Tongue (tissue), 2 donors: ENCODE data around the gene ITSN1. TPM values are rescaled to one million over a fixed set of nuclear protein-coding genes. Genes with fewer than 3 reads are reported as not detected.
"Not testable (repeated sequence)": the region's sequence is repeated elsewhere in the genome, so short reads cannot be mapped to it uniquely, and the experiment has no call there.

Source experiments
- DNase-seq: peaks from one replicate; pipeline ENCODE4 v3.0.0-alpha.2; 2015
- total RNA-seq: library from RNA; depleted of rRNA; stranded (reverse); fragments of >200 nt; gene quantifications from one replicate; pipeline ENCODE4 v1.2.3, GENCODE V29; 2014

The ITSN1 gene
- total RNA-seq, 1 donor from 2014 or later = 74.2 TPM

- not testable (repeated sequence) for DNase-seq
These were observed 220.9 kb downstream of the ITSN1 start for GRCh38 chr21:33863191-33863590.

- no peak for DNase-seq
These were observed 221.8 kb downstream of the ITSN1 start for GRCh38 chr21:33864150-33864549.

GRCh38 chr21:33865176-33865575 lies 222.9 kb downstream of the ITSN1 start:
- no peak for DNase-seq

- no peak for DNase-seq
These were observed 223.8 kb downstream of the ITSN1 start for GRCh38 chr21:33865996-33866575.

- DNase-seq = no peak
These were observed 224.5 kb downstream of the ITSN1 start for GRCh38 chr21:33866826-33867225.

- not testable (repeated sequence) for DNase-seq
These were observed 225.6 kb downstream of the ITSN1 start for GRCh38 chr21:33867868-33868267.

- DNase-seq = no peak
These were observed 227.6 kb downstream of the ITSN1 start for GRCh38 chr21:33869873-33870272.

- DNase-seq = no peak
These were observed 228.5 kb downstream of the ITSN1 start for GRCh38 chr21:33870768-33871167.

GRCh38 chr21:33871171-33871570 lies 228.9 kb downstream of the ITSN1 start:
- DNase-seq = no peak

- DNase-seq = no peak
These were observed 230.7 kb downstream of the ITSN1 start for GRCh38 chr21:33872881-33873515.

- no peak for DNase-seq
These were observed 231.9 kb downstream of the ITSN1 start for GRCh38 chr21:33874161-33874560.

GRCh38 chr21:33875026-33875695 lies 232.9 kb downstream of the ITSN1 start:
- DNase-seq = no peak

GRCh38 chr21:33878824-33879223 lies 236.5 kb downstream of the ITSN1 start:
- DNase-seq = no peak

- DNase-seq = no peak
These were observed 238.3 kb downstream of the ITSN1 start for GRCh38 chr21:33880626-33881025.

GRCh38 chr21:33881689-33882440 lies 239.6 kb downstream of the ITSN1 start:
- no peak for DNase-seq

- DNase-seq = no peak
These were observed 240.8 kb downstream of the ITSN1 start for GRCh38 chr21:33883118-33883517.

GRCh38 chr21:33884376-33885171 lies 242.3 kb downstream of the ITSN1 start:
- DNase-seq = peak; percentile 53

GRCh38 chr21:33885172-33885514 lies 242.8 kb downstream of the ITSN1 start:
- no peak for DNase-seq

GRCh38 chr21:33886321-33886720 lies 244.0 kb downstream of the ITSN1 start:
- no peak for DNase-seq

GRCh38 chr21:33890187-33890586 lies 247.9 kb downstream of the ITSN1 start:
- DNase-seq = no peak

- DNase-seq = no peak
These were observed 250.6 kb downstream of the ITSN1 start for GRCh38 chr21:33892853-33893252.

GRCh38 chr21:33893917-33894316 lies 251.6 kb downstream of the ITSN1 start:
- peak; percentile 51 for DNase-seq
